ENCODE results near the gene SBK1.

The SBK1 gene

DNA sequence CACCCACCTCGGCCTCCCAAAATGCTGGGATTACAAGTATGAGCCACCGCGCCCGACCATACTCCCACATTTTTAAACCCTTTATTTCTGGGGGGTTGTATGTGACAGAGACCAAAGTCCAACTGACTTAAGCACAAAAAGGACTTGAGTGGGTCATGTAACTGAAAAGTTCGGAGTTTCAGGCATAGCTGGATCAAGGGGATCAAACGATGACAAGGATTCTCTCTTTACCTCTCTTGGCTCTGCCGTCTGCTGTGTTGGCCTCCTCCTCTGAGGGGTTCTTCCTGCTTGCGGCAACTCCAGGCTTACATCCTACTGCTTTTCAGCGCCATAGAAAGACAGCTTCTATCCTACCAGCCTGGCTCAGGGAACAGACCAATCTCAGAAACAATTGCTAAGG lies 9.2 kb upstream of the SBK1 start:
- no peak for DNase-seq

- DNase-seq: no peak
Measured at GRCh38 chr16:28283798-28284577, 8.3 kb upstream of the SBK1 start.

DNA sequence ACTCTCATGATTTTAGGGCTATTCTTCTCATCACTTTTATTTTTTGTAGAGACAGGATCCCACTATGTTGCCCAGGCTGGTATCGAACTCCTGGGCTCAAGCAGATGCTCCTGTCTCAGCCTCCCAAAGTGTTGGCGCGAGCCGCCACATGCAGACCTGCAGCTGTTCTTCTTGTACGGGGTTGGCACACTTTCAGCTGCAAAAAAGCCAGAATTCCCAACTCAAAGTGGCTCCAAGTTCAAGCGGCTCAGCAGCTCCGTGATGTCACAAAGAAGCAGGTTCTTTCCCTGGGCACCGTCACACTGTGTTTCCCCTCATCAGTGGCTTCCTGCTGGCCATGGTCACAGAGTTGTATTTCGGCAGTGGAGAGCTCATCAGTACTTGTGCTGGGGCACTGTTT lies 6.7 kb upstream of the SBK1 start:
- DNase-seq: no peak

GRCh38 chr16:28288114-28288513 lies 4.2 kb upstream of the SBK1 start:
- DNase-seq: no peak

DNA sequence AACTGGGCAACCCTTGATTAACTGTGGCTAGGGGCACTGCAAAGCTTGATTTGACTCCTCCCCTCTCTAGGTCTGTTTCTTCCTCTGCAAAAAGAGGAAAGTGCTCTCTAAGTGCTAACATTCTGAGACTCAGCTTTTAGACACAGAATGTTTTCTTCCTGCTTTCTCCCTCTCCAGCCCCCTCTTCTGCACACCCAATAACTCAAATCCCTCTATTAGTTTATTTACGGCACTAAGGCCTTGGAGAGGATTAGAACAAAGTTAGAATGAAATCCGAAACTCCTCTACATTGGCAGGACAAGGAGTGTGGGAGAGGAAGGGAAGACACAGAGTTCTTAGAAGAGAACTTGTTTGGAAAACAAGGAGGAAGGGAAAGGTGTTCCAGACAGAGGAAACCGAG lies 3.3 kb upstream of the SBK1 start:
- no peak for DNase-seq

- DNase-seq: no peak
Measured at GRCh38 chr16:28289939-28290858, 2.1 kb upstream of the SBK1 start.

DNA sequence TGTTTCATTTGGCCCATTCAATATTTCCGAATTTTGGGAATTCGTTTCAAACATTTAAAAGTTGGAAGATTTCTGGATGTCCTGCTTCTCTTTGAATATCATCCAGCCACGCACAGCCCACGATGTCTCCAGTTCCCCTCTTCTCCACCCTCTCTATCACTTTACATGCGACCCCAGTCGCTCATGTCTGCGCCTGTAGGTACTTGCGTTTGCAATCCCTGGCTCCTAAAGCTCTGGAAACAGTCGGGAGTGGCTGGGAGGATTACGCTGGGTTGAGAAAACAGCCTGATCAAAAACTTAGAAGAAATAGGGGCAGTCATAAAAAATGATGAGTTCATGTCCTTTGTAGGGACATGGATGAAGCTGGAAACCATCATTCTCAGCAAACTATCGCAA lies 1.5 kb upstream of the SBK1 start:
- DNase-seq: no peak

DNA sequence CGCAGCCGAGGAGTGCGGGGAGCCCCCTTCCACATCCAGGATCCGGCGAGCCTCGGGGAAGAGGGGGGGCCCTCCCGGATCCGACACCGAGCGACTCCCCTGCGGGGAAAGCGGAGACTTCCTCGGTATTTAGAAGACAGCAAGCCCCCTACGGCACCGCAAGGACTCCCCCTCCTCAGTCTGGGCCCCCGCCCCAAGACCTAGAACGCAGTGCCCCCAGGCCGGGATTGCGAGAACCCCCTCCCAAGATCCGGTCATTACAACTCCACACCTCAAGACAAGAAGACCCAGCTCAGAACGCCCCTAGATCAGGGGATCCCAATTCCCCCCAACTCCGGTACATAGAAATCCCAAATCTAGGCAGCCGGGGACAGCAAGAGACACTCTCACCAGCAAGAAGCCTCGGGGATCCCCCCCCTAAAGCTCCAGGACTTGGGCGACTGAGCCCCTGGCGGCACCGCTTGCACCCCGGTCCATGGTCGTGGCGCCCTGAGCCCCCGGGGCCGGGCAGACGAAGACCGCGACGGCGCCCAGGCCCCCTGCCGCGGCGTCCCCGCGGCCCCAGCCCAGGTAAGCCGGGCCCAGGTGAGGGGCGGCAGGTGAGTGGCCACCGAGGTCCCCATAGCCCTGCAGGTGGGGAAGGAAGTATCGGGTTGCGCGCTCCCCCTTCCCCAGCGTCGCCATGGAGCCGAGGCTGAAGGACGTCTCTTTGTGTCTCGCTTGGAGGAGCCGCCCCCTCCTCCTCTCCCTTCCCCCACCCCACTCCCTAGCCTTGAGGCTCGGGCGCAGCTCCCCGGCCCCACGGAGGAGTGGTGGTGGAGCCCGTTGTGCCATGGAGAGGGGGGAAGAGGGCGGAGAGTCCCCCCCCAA lies 641 bp downstream of the SBK1 start:
- DNase-seq: peak in 1 of 2 donors; percentile 28

DNA sequence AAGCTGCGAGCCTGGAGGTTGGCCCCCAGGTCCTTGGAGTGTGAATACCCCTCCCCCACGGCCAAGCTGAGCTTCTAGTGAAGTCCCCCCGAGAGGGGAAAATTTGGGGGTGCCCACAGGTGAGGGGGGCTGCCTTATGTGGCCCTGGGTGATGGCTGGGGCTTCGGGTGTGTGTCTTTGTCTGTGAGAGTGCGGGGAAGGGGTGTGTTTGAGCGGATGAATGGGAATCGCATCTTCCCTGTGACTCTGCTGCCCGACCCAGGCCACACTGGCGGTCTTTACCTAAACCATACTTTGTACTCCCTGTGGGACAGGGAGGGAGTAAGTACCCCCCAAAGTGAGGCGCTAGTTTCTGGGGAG lies 1.3 kb downstream of the SBK1 start:
- DNase-seq: no peak

DNA sequence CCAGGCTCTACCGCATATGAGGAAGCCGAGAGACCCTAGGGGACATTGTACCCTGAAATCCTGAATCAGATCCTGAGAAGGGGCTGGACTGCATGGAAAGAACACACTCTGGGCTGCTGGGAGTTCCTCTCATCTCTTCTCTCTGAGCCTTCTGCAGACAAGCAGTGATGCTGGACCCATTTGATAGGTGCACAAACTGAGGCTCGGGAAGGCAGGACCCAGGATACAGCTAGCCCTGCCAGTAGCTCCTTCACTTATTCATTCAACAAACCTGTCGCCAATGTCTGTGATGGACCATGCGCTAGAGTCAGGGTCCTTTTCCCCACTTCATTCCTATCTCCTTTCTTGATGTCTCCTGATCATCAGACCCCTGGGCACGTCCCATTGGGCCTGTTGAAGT lies 1.9 kb downstream of the SBK1 start:
- DNase-seq: no peak

- DNase-seq: no peak
Measured at GRCh38 chr16:28295276-28295675, 3.0 kb downstream of the SBK1 start.

DNA sequence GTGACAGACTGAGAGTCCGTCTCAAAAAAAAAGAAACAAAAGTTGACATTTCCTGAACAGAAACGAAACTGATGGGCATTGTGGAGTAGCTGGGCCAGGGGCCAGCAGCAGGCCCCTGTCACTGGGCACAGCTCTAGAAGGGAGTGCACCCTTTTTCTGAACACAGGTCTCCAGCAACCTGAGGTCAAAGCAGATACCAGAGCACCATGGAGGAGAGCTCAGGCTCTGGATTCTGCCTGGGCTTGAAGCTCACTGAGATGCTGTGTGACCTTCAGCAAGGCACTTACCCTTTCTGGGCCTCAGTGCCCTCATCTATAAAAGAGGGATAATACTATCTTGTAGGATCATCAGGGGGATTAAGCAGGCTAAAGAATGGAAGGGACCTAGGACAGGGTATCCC lies 5.0 kb downstream of the SBK1 start:
- no peak for DNase-seq

DNA sequence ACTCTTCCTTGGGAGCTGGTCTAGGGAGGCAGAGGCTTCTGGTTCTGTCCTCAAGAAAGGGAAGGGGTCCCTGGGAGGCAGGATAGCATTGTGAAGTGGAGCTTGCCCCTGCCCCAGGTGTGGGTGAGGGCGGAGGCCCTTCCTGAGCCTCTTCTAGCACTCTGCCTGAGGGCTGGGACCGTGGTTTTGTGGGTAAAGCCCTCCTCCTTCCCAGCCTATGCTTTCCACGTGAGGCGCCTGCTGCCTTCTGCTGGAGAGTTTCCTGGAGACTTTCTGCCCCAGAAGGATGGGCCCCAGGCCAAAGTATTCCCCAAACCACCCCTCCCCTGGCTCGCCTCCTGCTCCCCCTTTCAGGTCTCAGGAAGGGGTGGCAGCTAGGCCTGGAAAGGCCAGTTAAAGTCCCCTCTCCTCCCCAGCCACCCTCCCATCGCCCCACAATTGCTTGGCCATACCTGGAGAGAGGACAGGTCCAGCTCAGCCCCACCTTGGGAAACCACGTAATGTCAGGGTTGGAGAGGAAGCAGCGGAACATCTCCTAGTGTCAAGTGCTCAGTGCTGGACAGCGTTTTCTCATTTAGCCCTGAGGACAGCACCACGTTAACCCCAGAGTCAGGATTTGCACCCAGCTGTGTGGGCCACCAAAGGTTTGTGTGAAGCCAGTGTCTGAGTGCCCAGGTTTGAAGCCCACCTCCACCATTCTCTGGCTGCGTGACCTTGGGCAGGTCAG lies 5.6 kb downstream of the SBK1 start:
- no peak for DNase-seq

DNA sequence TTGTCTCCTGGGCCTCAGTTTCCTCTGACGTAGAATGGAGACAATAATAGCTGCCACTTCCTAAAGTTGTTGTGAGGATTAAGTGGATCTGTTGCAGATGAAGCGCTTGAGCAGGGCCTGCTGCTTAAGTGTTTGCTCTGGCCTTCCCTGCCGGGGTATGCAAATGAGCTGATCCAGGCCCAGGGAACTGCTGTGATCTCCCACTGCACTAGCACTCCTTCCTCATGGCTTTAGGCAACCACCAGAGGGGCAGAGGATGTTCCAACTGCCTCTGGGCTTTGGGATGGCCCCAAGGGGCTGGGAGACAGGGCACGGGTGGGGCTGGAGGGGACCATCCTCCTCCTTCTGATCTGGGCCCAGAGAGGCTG lies 6.2 kb downstream of the SBK1 start:
- DNase-seq: no peak

GRCh38 chr16:28300327-28300726 lies 8.0 kb downstream of the SBK1 start:
- DNase-seq: no peak

DNA sequence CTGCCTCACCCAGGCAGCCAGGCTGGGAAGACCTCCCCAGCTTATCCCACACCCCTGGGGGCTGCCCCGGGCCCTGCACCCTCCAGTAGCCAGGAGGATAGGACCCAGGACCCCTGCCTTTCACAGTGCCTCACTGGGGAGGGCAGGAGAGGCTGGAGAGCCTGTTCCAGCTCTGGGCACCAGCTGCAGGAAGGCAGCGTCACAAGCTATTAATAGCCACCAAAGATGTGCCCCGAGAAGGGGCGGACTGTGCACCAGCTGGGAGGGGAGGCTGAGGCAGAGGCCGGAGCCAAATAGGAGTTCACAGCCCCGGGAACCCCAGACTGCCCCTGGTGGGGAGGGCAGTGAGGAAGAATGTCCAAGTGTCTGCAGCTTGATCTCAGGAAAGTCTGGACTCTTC lies 8.8 kb downstream of the SBK1 start:
- no peak for DNase-seq

GRCh38 chr16:28301620-28302019 lies 9.3 kb downstream of the SBK1 start:
- no peak for DNase-seq

- no peak for DNase-seq
Measured at GRCh38 chr16:28303132-28303531, 10.8 kb downstream of the SBK1 start.

DNA sequence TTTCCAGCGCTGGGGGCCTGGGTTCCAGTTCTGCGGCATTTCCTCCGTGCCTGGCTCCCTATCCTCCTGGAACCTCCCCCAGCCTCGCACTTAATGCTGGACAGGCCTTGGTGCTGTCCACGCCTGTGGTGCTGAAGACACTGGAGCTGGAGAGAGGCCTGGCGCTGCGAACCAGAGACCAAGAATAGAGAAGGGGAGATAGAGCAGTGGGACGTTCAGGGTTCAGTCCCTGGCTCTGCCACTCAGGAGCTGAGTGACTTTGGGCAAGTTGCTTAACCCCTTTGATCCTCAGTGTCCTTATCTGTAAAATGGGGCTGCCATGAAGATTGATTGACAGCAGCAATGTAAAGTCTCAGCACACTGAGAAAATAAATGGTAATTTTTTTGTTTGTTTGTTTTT lies 11.9 kb downstream of the SBK1 start:
- DNase-seq: peak in 1 of 2 donors; percentile 18

- DNase-seq: no peak
Measured at GRCh38 chr16:28307936-28308335, 15.6 kb downstream of the SBK1 start.

DNA sequence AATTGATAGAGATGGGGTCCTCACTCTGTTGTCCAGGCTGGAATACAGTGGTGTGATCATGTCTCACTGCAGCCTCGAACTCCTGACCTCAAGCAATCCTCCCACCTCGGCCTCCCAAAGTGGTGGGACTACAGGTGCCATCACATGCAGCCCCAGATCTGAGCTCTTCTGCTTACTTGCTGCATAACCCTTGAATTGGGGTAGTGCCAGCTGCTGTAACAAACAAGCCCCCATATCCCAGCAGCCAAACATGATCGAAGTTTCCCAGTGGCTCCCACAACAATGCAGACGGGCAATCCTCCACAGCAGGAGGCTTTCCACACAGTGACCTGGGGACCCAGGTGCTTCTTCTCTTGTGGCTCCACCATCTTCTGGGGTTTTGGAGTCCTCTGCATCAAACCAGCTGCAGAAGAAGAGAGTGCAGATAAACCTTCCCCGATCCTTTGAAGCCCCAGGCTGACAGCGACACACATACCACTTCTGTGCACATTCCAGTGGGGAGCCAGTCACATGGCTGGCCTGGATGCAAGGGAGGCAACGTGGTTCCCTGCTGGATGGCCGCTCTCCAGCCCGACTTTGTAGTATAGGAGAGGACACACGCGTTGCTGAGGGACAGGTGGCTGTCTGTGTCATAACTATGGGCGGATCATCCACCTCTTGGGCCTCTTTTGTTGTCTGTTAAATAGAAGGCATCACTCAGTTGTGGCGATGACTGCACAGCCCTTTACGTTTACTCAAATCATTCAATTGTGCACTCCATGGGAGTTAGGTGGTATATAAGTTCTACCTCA lies 16.7 kb downstream of the SBK1 start:
- DNase-seq: no peak

GRCh38 chr16:28309811-28310311 lies 17.5 kb downstream of the SBK1 start:
- peak; percentile 79 to 83 for DNase-seq
